ENCODE data around the gene SNTB2.

Gene SNTB2

DNA sequence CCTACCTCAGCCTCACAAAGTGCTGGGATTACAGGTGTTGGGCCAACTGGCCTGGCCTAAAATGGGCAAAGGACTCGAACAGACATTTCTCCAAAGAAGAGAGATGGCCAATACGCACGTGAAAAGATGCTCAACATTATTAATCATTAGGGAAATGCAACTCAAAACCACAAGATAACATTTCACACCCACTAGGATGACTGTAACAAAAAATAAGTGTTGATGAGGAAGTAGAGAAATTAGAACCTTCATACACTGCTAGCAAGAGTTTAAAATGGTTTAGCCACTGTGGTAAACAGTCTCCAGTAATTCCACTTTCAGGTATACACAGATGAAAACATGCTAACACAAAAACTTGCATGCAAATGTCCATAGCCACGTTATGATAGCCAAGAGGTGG is 159.0 kb downstream of the SNTB2 start:
- no peak overlapping the region for H3K4me3 ChIP-seq (ENCODE audit: low read depth, low read length)
- H3K9me3 ChIP-seq (ENCODE audit: insufficient read depth, low read depth, low read length), result no peaks in the 10 kb centered on the region
- no peak overlapping the region for H2BK120ac ChIP-seq (ENCODE audit: insufficient read depth, low read length, poor library complexity)
- DNase-seq, result no peak
- no peak overlapping the region for H3K4me2 ChIP-seq (ENCODE audit: low read length)
- no peak overlapping the region for H3K14ac ChIP-seq (ENCODE audit: low read length)
- H3K27ac ChIP-seq (ENCODE audit: low read depth, low read length), result no peak overlapping the region
- no peak overlapping the region for H3K23ac ChIP-seq (ENCODE audit: low read length)
- H4K91ac ChIP-seq (ENCODE audit: low read depth, low read length), result no peak overlapping the region
- H3K36me3 ChIP-seq (ENCODE audit: control insufficient read depth in 1 of 2, insufficient read depth in 2 of 2, low read length in 2 of 2), result peaks cover 3 to 17% of the 10 kb centered on the region in 2 experiments
- H3K4ac ChIP-seq (ENCODE audit: low read depth, low read length), result no peak overlapping the region
- H2BK12ac ChIP-seq (ENCODE audit: low read length), result no peak overlapping the region
- H3K27me3 ChIP-seq (ENCODE audit: insufficient read depth, low read length), result no peaks in the 10 kb centered on the region
- no peak overlapping the region for H4K8ac ChIP-seq (ENCODE audit: low read depth, low read length)
- no CpG with 5 or more reads among the region's 4 CpGs for WGBS (ENCODE audit: extremely low coverage, insufficient coverage, insufficient read length)
- H2AK5ac ChIP-seq (ENCODE audit: low read length), result no peak overlapping the region
- H2BK5ac ChIP-seq (ENCODE audit: low read depth, low read length, poor library complexity), result no peak overlapping the region
- no peak overlapping the region for H4K12ac ChIP-seq (ENCODE audit: low read depth, low read length)
- H3K79me1 ChIP-seq (ENCODE audit: low read length), result no peaks in the 10 kb centered on the region
- H3K18ac ChIP-seq (ENCODE audit: low read length), result no peak overlapping the region
- H3K4me1 ChIP-seq (ENCODE audit: control insufficient read depth in 1 of 2, insufficient read depth in 2 of 2, low read length in 2 of 2), result no peaks in the 10 kb centered on the region
- H2AFZ ChIP-seq (ENCODE audit: insufficient read depth, low read length, poor library complexity), result no peak overlapping the region
- no peak overlapping the region for H3K9ac ChIP-seq (ENCODE audit: low read length)
- no peaks in the 10 kb centered on the region for H3K79me2 ChIP-seq (ENCODE audit: control insufficient read depth, insufficient read depth, low read length, poor library complexity)

DNA sequence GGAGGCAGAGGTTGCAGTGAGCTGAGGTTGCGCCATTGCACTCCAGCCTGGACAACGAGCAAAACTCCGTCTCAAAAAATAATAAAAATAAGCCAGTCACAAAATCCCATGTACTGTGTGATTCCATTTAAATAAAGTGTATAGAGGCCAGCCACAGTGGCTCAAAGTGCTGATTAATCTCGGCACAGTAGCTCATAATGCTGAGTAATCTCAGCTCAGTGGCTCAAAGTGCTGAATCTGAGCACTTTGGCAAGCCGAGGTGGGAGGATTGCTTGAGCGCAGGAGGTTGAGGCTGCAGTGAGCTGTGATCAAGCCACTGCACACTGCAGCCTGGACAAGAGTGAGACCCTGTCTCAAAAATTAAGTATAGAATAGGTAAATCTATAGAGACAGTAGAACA is 159.7 kb downstream of the SNTB2 start:
- DNase-seq, result no peak
- H3K4ac ChIP-seq (ENCODE audit: low read depth, low read length), result no peak overlapping the region
- H3K9me3 ChIP-seq (ENCODE audit: insufficient read depth, low read depth, low read length), result no peaks in the 10 kb centered on the region
- no peak overlapping the region for H3K4me3 ChIP-seq (ENCODE audit: low read depth, low read length)
- H4K8ac ChIP-seq (ENCODE audit: low read depth, low read length), result no peak overlapping the region
- no peak overlapping the region for H4K12ac ChIP-seq (ENCODE audit: low read depth, low read length)
- H3K36me3 ChIP-seq (ENCODE audit: control insufficient read depth in 1 of 2, insufficient read depth in 2 of 2, low read length in 2 of 2), result peaks cover 3 to 13% of the 10 kb centered on the region in 2 experiments
- H3K14ac ChIP-seq (ENCODE audit: low read length), result no peak overlapping the region
- H3K18ac ChIP-seq (ENCODE audit: low read length), result no peak overlapping the region
- H2BK5ac ChIP-seq (ENCODE audit: low read depth, low read length, poor library complexity), result no peak overlapping the region
- no peak overlapping the region for H3K4me2 ChIP-seq (ENCODE audit: low read length)
- H3K23ac ChIP-seq (ENCODE audit: low read length), result no peak overlapping the region
- H3K27me3 ChIP-seq (ENCODE audit: insufficient read depth, low read length), result no peaks in the 10 kb centered on the region
- no peaks in the 10 kb centered on the region for H3K4me1 ChIP-seq (ENCODE audit: control insufficient read depth in 1 of 2, insufficient read depth in 2 of 2, low read length in 2 of 2)
- H2AFZ ChIP-seq (ENCODE audit: insufficient read depth, low read length, poor library complexity), result no peak overlapping the region
- H2BK120ac ChIP-seq (ENCODE audit: insufficient read depth, low read length, poor library complexity), result no peak overlapping the region
- no CpG with 5 or more reads among the region's 6 CpGs for WGBS (ENCODE audit: extremely low coverage, insufficient coverage, insufficient read length)
- H3K79me2 ChIP-seq (ENCODE audit: control insufficient read depth, insufficient read depth, low read length, poor library complexity), result no peaks in the 10 kb centered on the region
- no peak overlapping the region for H3K9ac ChIP-seq (ENCODE audit: low read length)
- H3K27ac ChIP-seq (ENCODE audit: low read depth, low read length), result no peak overlapping the region
- H3K79me1 ChIP-seq (ENCODE audit: low read length), result no peaks in the 10 kb centered on the region
- no peak overlapping the region for H4K91ac ChIP-seq (ENCODE audit: low read depth, low read length)
- no peak overlapping the region for H2BK12ac ChIP-seq (ENCODE audit: low read length)
- no peak overlapping the region for H2AK5ac ChIP-seq (ENCODE audit: low read length)

GRCh38 chr16:69348222-69348621 is 161.3 kb downstream of the SNTB2 start:
- no peak overlapping the region for H2BK12ac ChIP-seq (ENCODE audit: low read length)

DNA sequence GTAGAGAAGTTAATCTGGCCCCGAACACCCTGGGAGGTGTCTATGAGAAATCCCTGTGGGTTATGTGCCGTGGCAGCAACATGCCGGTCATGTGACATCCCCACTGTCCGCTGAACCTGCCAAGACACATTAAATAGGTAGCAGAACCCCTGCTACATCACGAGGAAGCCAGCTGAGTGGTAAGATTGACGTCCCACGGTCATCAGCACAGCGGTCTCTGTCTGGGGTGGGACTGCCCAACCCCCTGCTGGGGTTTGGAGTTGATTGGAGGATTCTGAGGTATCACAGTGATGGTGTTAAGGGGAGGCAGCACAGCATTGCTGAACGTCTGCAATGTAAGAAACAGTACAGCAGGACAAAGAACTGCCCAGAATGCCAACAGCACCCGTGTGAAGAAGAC is 162.6 kb downstream of the SNTB2 start:
- Histone ChIP-seq H3K79me1 (ENCODE audit: low read length) (no peaks in the 10 kb centered on the region), H4K12ac (ENCODE audit: low read depth, low read length) (no peak overlapping the region), H3K14ac (ENCODE audit: low read length) (no peak overlapping the region), H3K27ac (ENCODE audit: low read depth, low read length) (no peak overlapping the region), H3K79me2 (ENCODE audit: control insufficient read depth, insufficient read depth, low read length, poor library complexity) (no peaks in the 10 kb centered on the region), H3K4me3 (ENCODE audit: low read depth, low read length) (no peak overlapping the region), H3K23ac (ENCODE audit: low read length) (no peak overlapping the region), H2BK12ac (ENCODE audit: low read length) (no peak overlapping the region), H3K9me3 (ENCODE audit: insufficient read depth, low read depth, low read length) (no peaks in the 10 kb centered on the region), H2BK5ac (ENCODE audit: low read depth, low read length, poor library complexity) (no peak overlapping the region), H2AK5ac (ENCODE audit: low read length) (no peak overlapping the region), H2BK120ac (ENCODE audit: insufficient read depth, low read length, poor library complexity) (no peak overlapping the region), H3K4me2 (ENCODE audit: low read length) (no peak overlapping the region), H3K36me3 (ENCODE audit: control insufficient read depth in 1 of 2, insufficient read depth in 2 of 2, low read length in 2 of 2) (peaks cover 3 to 9% of the 10 kb centered on the region in 2 experiments), H4K8ac (ENCODE audit: low read depth, low read length) (no peak overlapping the region), H4K91ac (ENCODE audit: low read depth, low read length) (no peak overlapping the region), H3K4ac (ENCODE audit: low read depth, low read length) (no peak overlapping the region), H3K4me1 (ENCODE audit: control insufficient read depth in 1 of 2, insufficient read depth in 2 of 2, low read length in 2 of 2) (no peaks in the 10 kb centered on the region), H2AFZ (ENCODE audit: insufficient read depth, low read length, poor library complexity) (no peak overlapping the region), H3K27me3 (ENCODE audit: insufficient read depth, low read length) (no peaks in the 10 kb centered on the region), H3K9ac (ENCODE audit: low read length) (no peak overlapping the region), H3K18ac (ENCODE audit: low read length) (no peak overlapping the region)
- no CpG with 5 or more reads among the region's 10 CpGs for WGBS (ENCODE audit: extremely low coverage, insufficient coverage, insufficient read length)
- DNase-seq, result no peak

More at GRCh38 chr16:69348222-69348621, 161.3 kb downstream of the SNTB2 start:
- Histone ChIP-seq H3K9me3 (ENCODE audit: insufficient read depth, low read depth, low read length) (no peaks in the 10 kb centered on the region), H3K4ac (ENCODE audit: low read depth, low read length) (no peak overlapping the region), H2AK5ac (ENCODE audit: low read length) (no peak overlapping the region), H3K27me3 (ENCODE audit: insufficient read depth, low read length) (no peaks in the 10 kb centered on the region), H3K14ac (ENCODE audit: low read length) (no peak overlapping the region), H4K91ac (ENCODE audit: low read depth, low read length) (no peak overlapping the region), H2AFZ (ENCODE audit: insufficient read depth, low read length, poor library complexity) (no peak overlapping the region), H3K27ac (ENCODE audit: low read depth, low read length) (no peak overlapping the region), H3K23ac (ENCODE audit: low read length) (no peak overlapping the region), H3K4me1 (ENCODE audit: control insufficient read depth in 1 of 2, insufficient read depth in 2 of 2, low read length in 2 of 2) (no peaks in the 10 kb centered on the region), H3K4me3 (ENCODE audit: low read depth, low read length) (no peak overlapping the region), H4K8ac (ENCODE audit: low read depth, low read length) (no peak overlapping the region), H3K18ac (ENCODE audit: low read length) (no peak overlapping the region), H2BK5ac (ENCODE audit: low read depth, low read length, poor library complexity) (no peak overlapping the region), H3K36me3 (ENCODE audit: control insufficient read depth in 1 of 2, insufficient read depth in 2 of 2, low read length in 2 of 2) (peaks cover 3 to 11% of the 10 kb centered on the region in 2 experiments), H2BK120ac (ENCODE audit: insufficient read depth, low read length, poor library complexity) (no peak overlapping the region), H3K79me2 (ENCODE audit: control insufficient read depth, insufficient read depth, low read length, poor library complexity) (no peaks in the 10 kb centered on the region), H4K12ac (ENCODE audit: low read depth, low read length) (no peak overlapping the region), H3K4me2 (ENCODE audit: low read length) (no peak overlapping the region), H3K79me1 (ENCODE audit: low read length) (no peaks in the 10 kb centered on the region), H3K9ac (ENCODE audit: low read length) (no peak overlapping the region)
- DNase-seq, result no peak
- no CpG with 5 or more reads among the region's 6 CpGs for WGBS (ENCODE audit: extremely low coverage, insufficient coverage, insufficient read length)
